Esophagus squamous epithelium (tissue), 4 donors: ENCODE measurements around the gene DSE.

ENCODE experiments used
- POLR2A ChIP-seq, 4 donors: fragments of 450-650 bp; IDR thresholded peaks; one replicate each; pipeline ENCODE4 v1.6.1; 2017; ENCODE audit warnings: antibody characterized with exemption in 4 of 4, mild to moderate bottlenecking in 4 of 4, moderate library complexity in 3 of 4
- TF ChIP-seq, protein P1 (sequence below), 6 experiments: fragments of 450-650 bp in 4 of 6; fragments of 200-600 bp in 2 of 6; sonication (generic) in 2 of 6; IDR thresholded peaks; one replicate each; pipeline ENCODE4 v1.5.1; 2016 to 2019; ENCODE audit warnings: antibody characterized with exemption in 6 of 6, mild to moderate bottlenecking in 4 of 6, moderate library complexity in 4 of 6

DNA sequence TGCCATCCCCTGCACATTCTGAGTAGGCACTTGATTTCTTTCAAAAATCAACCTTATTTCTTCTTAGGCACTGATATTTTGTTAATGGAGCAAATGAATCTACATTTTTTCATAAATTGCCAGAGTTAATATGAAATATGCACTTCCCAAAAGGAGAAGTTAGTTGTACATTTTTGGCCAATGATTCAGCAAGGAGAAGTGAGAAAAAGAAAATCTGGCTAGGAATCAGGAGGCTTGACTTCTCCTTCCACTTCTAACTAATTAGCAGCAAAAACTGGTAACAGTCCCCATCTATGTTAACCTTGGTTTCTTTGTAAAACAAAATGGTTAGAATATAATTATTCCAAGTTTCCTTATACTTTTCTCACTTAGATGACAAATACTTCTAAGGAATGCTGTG lies 7.0 kb upstream of the DSE start:
- TF ChIP-seq POLR2A (IDR thresholded peaks at IDR 0.05): no peak
- TF ChIP-seq, protein P1, sequence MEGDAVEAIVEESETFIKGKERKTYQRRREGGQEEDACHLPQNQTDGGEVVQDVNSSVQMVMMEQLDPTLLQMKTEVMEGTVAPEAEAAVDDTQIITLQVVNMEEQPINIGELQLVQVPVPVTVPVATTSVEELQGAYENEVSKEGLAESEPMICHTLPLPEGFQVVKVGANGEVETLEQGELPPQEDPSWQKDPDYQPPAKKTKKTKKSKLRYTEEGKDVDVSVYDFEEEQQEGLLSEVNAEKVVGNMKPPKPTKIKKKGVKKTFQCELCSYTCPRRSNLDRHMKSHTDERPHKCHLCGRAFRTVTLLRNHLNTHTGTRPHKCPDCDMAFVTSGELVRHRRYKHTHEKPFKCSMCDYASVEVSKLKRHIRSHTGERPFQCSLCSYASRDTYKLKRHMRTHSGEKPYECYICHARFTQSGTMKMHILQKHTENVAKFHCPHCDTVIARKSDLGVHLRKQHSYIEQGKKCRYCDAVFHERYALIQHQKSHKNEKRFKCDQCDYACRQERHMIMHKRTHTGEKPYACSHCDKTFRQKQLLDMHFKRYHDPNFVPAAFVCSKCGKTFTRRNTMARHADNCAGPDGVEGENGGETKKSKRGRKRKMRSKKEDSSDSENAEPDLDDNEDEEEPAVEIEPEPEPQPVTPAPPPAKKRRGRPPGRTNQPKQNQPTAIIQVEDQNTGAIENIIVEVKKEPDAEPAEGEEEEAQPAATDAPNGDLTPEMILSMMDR (IDR thresholded peaks at IDR 0.05): no peak
